ENCODE data around the gene TK2.
"Not testable (repeated sequence)": the region's sequence is repeated elsewhere in the genome, so short reads cannot be mapped to it uniquely, and the experiment has no call there.

Gene TK2

DNA sequence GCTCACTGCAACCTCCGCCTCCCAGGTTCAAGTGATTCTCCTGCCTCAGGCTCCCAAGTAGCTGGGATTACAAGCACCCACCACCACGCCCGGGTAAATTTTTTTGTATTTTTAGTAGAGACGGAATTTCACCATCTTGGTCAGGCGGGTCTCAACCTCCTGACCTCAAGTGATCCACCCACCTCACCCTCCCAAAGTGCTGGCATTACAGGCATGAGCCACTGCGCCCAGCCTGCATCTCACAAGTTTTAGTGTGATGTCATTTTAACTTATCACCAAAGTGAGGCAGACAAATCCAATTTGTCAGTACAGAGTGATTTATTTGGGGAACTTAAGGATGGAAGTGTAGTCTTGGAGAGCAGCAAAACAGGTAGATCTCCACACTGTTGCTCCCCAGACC, 83.3 kb downstream of the TK2 start:
- DNase-seq (ENCODE audit: low read depth), result not testable (repeated sequence)

GRCh38 chr16:66465946-66466345, 84.0 kb downstream of the TK2 start:
- DNase-seq (ENCODE audit: low read depth), result not testable (repeated sequence)

GRCh38 chr16:66462912-66463311, 87.0 kb downstream of the TK2 start:
- no peak for DNase-seq (ENCODE audit: low read depth)

DNA sequence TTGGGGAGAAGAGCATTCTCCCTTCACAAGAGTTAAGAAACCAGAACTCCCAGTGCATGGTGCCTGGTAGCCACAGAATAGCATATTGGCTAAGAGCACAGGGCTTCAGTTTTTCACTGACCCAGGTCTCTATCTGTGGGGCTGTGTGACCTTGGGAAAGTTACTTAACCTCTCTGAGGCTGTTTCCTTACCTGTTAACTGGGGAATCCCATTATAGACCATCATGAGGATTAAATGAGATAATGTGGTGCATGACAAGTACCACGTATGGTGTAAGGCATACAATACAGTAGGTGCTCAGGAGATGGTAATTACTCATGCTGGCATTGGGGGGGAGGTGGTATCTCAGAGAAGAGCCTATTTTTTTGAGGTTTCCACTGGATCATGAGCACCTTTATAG, 89.2 kb downstream of the TK2 start:
- DNase-seq (ENCODE audit: low read depth), result no peak

GRCh38 chr16:66459878-66460277, 90.0 kb downstream of the TK2 start:
- no peak for DNase-seq (ENCODE audit: low read depth)

DNA sequence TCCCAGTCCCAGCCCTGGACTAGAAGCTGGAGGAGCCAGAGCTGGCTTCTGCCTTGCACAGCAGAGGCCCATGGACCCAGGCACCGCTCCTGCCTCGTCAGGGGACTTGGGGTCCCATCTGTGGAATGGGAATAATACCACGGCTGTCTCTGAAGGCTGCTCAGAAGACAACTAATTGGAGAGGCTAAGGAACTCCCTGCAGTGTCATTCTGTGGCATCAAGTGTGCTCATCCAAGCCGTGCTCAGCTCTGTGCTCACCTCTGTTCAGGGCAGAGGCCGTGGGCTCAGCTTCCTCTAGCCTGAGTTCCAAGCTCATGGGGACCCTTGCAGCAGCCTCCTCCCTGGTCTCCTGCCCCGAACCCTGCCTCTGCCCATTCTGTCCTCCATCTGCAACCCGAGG, 91.1 kb downstream of the TK2 start:
- DNase-seq (ENCODE audit: low read depth), result no peak

- DNase-seq (ENCODE audit: low read depth), result no peak
Measured at GRCh38 chr16:66458292-66458691, 91.6 kb downstream of the TK2 start.

Data from activated T-cell treated with anti-CD3 and anti-CD28 coated beads for 24 hours (primary cell).